Activated T-helper 1 cell treated with anti-CD3 and anti-CD28 coated beads, Interleukin-12 subunit alpha, Interleukin-12 subunit beta, Interleukin-2, Interleukin-4 antibody, amounts not matched to agents 30 ng/mL and 10 ng/mL and 1 ng/mL, durations not matched to agents 14 hours and 24 hours and 36 hours (primary cell): ENCODE results near the gene RAB4B. TPM values are rescaled to one million over a fixed set of nuclear protein-coding genes. Genes with fewer than 3 reads are reported as not detected.

ENCODE experiments used
- DNase-seq: peaks from one replicate; pipeline ENCODE4 v3.0.0; 2021; ENCODE audit warnings: low spot score
- H3K27ac Mint-ChIP-seq: one replicate; pipeline ENCODE4 v1.8.0; 2021; ENCODE audit warnings: mild to moderate bottlenecking, mixed read lengths
- H3K27me3 Mint-ChIP-seq: one replicate; pipeline ENCODE4 v1.8.0; 2022; ENCODE audit warnings: mild to moderate bottlenecking, moderate library complexity, mixed read lengths; ENCODE audit not compliant: insufficient read depth
- H3K36me3 Mint-ChIP-seq: one replicate; pipeline ENCODE4 v1.8.0; 2021; ENCODE audit warnings: low read depth, mixed read lengths
- H3K4me1 Mint-ChIP-seq: one replicate; pipeline ENCODE4 v1.8.0; 2021; ENCODE audit warnings: low read depth, mixed read lengths
- H3K4me3 Mint-ChIP-seq: one replicate; pipeline ENCODE4 v1.8.0; 2021; ENCODE audit warnings: mild to moderate bottlenecking, moderate library complexity, mixed read lengths
- H3K9me3 Mint-ChIP-seq: one replicate; pipeline ENCODE4 v1.8.0; 2021; ENCODE audit warnings: mixed read lengths
- intact Hi-C: fragments of 100-400 bp; cut with micrococcal nuclease; formaldehyde crosslinking; loops from one replicate; pipeline ENCODE4 v1.15.1; 2024
- total RNA-seq: library from RNA; stranded (reverse); gene quantifications from 2 replicates; pipeline ENCODE4 v1.2.3, GENCODE V29; 2022

RAB4B gene
- total RNA-seq, 1 donor from 2014 or later = 45.5 TPM

DNA sequence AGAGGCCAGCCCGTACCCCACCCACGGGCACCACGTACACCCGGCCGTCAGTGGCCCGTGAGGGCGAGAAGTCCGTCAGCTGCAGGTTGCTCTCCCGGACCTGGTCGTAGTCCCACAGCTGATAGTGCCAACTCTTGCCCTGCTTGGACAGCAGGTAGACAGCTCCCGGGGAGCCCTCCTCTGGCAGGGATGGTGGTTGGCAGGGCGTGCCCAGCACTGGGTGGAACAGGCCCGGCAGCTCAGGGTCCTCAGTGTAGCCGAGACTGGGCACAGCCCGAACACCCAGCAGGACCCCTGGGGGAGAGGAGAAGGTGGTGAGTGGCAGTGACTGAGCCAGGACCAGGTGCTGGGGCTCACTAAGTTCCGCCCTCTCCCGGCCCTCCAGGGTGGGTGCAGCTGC, 35.6 kb upstream of the RAB4B start:
- H3K27me3 Mint-ChIP-seq = no peaks in the 10 kb centered on the region
- H3K9me3 Mint-ChIP-seq = no peaks in the 10 kb centered on the region
- DNase-seq = no peak
- no peak overlapping the region for H3K27ac Mint-ChIP-seq
- H3K4me3 Mint-ChIP-seq = no peak overlapping the region
- intact Hi-C loops = no loop called here
- peaks cover 12% of the 10 kb centered on the region for H3K36me3 Mint-ChIP-seq
- peaks cover 10% of the 10 kb centered on the region for H3K4me1 Mint-ChIP-seq

DNA sequence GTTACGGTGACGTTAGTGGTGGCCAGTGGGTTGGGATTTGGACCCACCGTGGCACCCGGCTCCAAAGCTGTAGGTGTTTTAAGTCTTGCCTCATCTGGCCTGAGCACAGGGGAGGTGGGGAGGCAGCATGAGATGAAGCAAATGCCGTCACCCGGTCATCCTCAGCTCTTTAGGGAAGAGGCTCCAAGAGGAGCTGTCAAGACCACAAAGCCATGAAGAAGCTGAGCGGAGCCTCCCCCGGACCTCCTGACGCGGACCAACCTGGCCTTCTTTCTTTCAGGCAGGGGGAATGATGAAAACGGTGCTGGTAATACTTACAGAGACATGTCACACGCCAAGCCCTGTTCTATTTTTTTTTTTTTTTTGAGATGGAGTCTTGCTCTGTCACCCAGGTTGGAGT, 35.2 kb upstream of the RAB4B start:
- DNase-seq = no peak
- intact Hi-C loops = no loop called here
- Mint-ChIP-seq H3K4me3 (no peak overlapping the region), H3K27me3 (no peaks in the 10 kb centered on the region), H3K4me1 (peaks cover 10% of the 10 kb centered on the region), H3K9me3 (no peaks in the 10 kb centered on the region), H3K36me3 (peaks cover 10% of the 10 kb centered on the region), H3K27ac (no peak overlapping the region)

DNA sequence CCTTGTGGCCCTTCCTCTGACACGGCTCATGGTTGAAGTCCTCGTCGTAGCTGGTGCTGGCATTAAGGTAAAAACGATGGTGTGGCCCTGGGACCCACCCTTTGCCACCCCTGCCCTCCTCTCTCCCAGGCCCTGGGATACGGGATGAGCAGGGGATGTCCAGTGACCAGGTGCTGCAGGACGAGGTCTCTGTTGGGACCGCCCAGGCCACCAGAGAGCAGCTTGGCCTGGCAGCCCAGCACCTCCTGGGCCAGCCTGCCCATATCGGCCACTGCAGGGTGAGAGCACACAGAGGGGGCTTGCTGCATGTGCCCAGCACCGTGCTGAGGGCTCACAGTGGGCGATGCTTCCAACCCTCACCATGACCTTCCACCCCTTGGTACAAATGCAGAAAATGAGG, 34.1 kb upstream of the RAB4B start:
- Mint-ChIP-seq H3K27me3 (no peaks in the 10 kb centered on the region), H3K27ac (no peak overlapping the region), H3K36me3 (peaks cover 5% of the 10 kb centered on the region), H3K4me1 (peaks cover 6% of the 10 kb centered on the region), H3K4me3 (no peak overlapping the region), H3K9me3 (no peaks in the 10 kb centered on the region)
- no peak for DNase-seq
- intact Hi-C loops = no loop called here

DNA sequence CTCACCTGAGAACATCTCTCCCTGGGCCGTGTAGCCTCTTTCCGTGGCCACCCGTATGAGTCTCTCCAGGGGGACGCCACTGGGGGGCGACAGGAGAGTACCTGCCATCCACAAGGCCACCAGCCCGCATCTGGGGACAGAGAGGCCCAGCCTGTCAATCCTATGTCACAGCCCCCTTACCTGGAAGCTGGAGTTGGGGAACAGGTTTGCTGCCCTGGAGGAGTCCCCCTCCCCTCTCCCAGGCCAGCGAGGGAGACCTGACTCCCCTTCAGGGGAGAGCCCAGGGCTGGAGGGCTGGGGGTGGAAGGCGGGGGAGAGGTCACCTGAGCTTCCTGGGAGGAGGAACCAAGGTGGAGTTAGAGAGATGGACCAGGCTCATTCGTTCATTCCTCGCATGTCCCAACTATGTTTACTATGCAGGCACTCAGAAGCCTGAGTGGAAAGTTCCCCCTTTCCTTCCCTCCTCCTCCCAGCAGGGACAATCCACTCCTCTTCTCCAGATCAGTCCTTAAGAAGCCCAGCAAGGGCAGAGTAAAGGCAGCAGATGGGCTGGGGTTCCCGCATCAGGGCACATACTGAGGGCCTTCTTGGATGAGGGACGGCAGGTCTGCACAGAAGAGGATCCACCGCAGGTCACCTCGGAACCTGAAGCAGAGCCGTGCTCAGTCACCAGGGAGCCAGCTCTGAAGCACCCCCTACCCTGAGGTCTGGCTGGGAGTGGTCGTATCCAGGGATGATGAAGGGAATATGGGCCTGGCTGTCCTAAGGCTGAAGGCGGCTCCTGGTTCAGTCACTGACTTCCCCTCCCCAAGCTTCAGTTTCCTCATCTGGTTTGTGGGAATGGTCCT, 33.3 kb upstream of the RAB4B start:
- no peaks in the 10 kb centered on the region for H3K9me3 Mint-ChIP-seq
- intact Hi-C loops = no loop called here
- peaks cover 2% of the 10 kb centered on the region for H3K36me3 Mint-ChIP-seq
- peaks cover 5% of the 10 kb centered on the region for H3K4me1 Mint-ChIP-seq
- H3K27me3 Mint-ChIP-seq = no peaks in the 10 kb centered on the region
- no peak overlapping the region for H3K4me3 Mint-ChIP-seq
- DNase-seq = no peak
- H3K27ac Mint-ChIP-seq = no peak overlapping the region

DNA sequence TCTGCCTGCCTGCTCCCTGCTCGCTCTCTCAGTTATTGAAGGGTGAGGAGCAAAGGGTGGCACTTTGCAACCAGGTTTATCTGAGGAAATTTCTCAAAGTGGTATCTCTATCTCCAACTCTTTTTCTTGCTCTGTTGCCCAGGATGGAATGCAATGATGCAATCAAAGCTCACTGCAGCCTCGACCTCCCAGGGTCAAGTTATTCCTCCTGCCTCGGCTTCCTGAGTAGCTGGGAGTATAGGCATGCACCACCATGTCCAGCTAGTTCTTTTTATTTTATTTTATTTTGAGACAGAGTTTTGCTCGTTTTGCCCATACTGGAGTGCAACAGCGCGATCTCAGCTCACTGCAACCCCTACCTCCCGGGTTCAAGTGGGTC, 32.7 kb upstream of the RAB4B start:
- Mint-ChIP-seq H3K27ac (no peak overlapping the region), H3K4me1 (peaks cover 10% of the 10 kb centered on the region), H3K36me3 (peaks cover 2% of the 10 kb centered on the region), H3K27me3 (no peaks in the 10 kb centered on the region), H3K9me3 (no peaks in the 10 kb centered on the region), H3K4me3 (no peak overlapping the region)
- DNase-seq = no peak
- intact Hi-C loops = no loop called here

DNA sequence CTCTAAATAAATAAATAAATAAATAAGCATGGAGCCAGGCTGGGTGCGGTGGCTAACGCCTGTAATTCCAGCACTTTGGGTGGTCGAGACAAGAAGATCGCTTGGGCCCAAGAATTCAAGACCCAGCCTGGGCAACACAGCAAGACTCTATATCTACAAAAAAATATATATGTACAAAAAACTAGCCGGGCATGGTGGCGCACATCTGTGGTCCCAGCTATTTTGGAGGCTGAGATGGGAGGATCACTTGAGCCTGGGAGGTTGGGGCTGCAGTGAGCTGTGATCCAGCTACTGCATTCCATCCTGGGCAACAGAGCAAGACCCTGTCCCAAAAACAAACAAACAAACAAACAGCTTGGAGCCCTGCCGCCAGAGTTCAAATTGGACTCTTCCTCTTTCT, 30.5 kb upstream of the RAB4B start:
- H3K4me3 Mint-ChIP-seq = no peak overlapping the region
- H3K27ac Mint-ChIP-seq = no peak overlapping the region
- intact Hi-C loops = no loop called here
- H3K9me3 Mint-ChIP-seq = no peaks in the 10 kb centered on the region
- peaks cover 15% of the 10 kb centered on the region for H3K36me3 Mint-ChIP-seq
- DNase-seq = no peak
- H3K4me1 Mint-ChIP-seq = peaks cover 13% of the 10 kb centered on the region
- no peaks in the 10 kb centered on the region for H3K27me3 Mint-ChIP-seq

DNA sequence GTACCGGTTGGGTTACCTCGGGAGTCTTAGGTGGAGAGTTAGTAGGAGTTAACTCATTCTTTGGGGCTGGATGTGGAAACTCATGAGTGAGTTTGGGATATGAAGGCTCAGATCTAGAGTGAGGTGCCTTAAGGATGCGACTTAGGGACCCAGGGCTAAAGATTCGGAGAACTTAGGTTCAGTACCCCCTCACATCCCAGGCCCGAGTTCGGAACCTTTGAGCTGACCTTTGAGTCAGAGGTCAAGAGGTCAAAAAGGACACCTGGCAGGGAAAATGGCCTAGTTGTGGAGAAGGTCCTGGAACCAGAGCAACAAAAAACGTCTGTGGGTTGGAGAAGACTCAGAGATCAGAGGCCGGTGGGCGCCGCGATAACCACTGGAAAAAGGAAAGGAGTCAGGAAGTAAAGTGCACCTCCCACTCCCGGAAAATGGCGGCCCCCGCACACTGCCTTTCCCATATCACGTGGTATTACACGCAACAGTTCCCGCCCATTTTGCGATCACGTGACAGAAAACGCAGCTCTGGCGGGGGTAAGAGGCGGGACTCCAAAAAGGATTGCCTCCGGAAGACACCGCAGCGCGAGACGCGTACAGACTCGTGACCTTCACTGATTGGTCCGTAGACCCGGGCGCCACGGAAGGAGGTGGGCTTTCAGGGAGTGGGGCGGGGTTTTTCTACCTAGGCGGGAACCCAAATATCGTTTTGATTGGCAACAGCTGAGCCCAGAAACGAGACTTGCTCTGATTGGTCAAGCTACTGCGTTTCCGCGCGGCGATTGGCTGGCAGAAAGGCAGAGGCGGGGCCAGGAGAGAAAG, 27.8 kb upstream of the RAB4B start, which contains the start of gene ACTMAP:
Gene ACTMAP, minus strand, starts transcription at position 420 of the 816 bp plus-strand sequence. CDS start 674 bp downstream, outside the sequence.
- Mint-ChIP-seq H3K27ac (peak within 1 kb of the TSS; percentile 99), H3K4me3 (peak within 1 kb of the TSS; percentile 99), H3K36me3 (peaks cover 28% of the 10 kb centered on the region), H3K27me3 (no peaks in the 10 kb centered on the region), H3K9me3 (no peaks in the 10 kb centered on the region), H3K4me1 (peaks cover 27% of the 10 kb centered on the region)
- intact Hi-C loops = loop anchor here (1.0 to 10.0 kb wide), 10 partner anchors 27 to 513 kb away; partner anchors contain the start of genes AKT2, COQ8B and NUMBL
- DNase-seq = peak; percentile 100

DNA sequence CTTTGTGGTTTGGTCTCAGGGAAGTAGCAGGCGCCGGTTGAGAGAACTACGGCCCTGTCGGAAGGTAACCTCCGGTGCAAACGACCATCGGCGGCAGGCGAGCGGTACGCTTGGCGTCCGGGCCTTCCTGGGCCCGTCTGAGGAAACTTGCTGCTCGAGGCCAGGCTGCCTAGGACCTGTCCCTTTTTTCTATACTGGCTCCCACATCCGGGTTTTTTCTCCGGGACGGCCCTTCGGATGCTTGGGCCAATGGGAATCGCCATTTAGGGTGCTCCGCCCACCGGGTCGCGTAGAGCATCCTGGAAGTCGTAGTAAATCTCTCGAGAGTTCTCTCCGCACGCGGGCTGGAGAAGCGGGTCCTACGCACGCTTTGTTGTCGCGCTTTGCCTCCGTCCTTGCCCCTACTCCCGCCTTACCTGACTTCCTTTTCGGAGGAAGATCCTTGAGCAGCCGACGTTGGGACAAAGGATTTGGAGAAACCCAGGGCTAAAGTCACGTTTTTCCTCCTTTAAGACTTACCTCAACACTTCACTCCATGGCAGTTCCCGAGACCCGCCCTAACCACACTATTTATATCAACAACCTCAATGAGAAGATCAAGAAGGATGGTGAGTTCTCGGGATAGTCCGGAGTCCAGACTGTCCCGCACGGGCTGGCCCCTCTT, 27.0 kb upstream of the RAB4B start, which contains the start of gene SNRPA:
Gene SNRPA, plus strand, starts transcription at position 330 of the 664 bp plus-strand sequence. Its CDS starts 206 bp downstream, at position 536.
- Mint-ChIP-seq H3K27ac (peak within 1 kb of the TSS; percentile 99), H3K4me1 (peaks cover 34% of the 10 kb centered on the region), H3K27me3 (no peaks in the 10 kb centered on the region), H3K9me3 (no peaks in the 10 kb centered on the region), H3K4me3 (peak within 1 kb of the TSS; percentile 99), H3K36me3 (peaks cover 34% of the 10 kb centered on the region)
- peak; percentile 95 for DNase-seq
- intact Hi-C loops = loop anchor here (1.0 to 10.0 kb wide), 13 partner anchors 26 to 688 kb away; partner anchors contain the start of genes AKT2, COQ8B, DMAC2 and NUMBL

DNA sequence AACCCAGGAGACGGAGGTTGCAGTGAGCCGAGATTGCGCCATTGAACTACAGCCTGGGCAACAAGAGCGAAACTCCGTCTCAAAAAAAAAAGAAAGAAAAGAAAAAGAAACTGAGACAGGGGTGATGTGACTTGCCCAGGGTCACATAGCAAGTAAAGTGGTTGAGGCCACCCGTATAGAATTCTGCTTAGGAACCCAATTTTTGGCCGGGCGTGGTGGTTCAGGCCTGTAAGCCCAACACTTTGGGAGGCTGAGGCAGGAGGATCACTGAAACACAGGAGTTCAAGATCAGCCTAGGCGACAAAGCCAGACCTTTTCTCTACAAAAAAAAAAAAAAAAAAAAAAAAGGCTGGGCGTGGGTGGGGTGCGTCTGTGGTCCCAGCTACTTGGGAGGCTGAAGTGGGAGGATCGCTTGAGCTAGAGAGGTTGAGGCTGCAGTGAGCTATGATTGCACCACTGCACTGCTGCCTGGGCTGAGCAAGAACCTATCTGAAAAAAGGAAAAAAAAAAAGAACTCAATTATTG, 25.7 kb upstream of the RAB4B start:
- peak overlapping the region; percentile 99 for H3K4me3 Mint-ChIP-seq
- peak overlapping the region; percentile 99 for H3K27ac Mint-ChIP-seq
- no peaks in the 10 kb centered on the region for H3K27me3 Mint-ChIP-seq
- intact Hi-C loops = loop anchor here (10.0 kb wide), 1 partner anchor 468 kb away; the partner anchor contains the start of gene AKT2
- H3K36me3 Mint-ChIP-seq = peaks cover 46% of the 10 kb centered on the region
- H3K9me3 Mint-ChIP-seq = no peaks in the 10 kb centered on the region
- H3K4me1 Mint-ChIP-seq = peaks cover 47% of the 10 kb centered on the region
- no peak for DNase-seq

DNA sequence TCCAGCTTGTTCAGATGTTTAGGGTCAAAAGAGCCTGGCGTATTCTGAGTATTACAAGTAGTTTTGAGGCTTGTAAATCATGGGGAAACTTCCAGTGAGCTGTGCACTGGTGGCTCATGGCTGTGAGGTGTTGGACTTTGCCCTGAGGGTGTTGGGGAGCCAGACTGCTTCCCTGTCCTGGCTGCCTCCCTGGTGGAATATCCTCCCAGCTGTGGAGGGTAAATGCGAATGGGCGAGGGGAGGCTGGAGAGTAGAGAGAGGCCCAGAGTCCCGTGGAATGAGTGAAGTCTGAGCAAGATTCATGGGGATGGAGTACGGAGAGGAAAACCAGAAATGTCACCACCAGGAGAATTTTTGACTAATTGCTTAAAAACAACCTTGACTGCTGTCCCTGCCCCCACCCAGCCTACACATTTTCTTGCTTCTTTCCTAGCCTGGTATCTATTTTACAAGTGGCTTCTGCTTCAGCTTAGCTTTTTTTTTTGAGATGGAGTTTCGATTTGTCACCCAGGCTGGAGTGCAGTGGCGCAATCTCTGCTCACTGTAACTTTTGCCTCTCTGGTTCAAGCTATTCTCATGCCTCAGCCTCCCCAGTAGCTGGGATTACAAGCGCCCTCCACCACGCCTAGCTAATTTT, 23.3 kb upstream of the RAB4B start:
- intact Hi-C loops = loop anchor here (1.0 to 10.0 kb wide), 3 partner anchors 23 to 470 kb away; partner anchors contain the start of gene AKT2
- peaks cover 53% of the 10 kb centered on the region for H3K4me1 Mint-ChIP-seq
- peak overlapping the region; percentile 87 for H3K4me3 Mint-ChIP-seq
- no peak for DNase-seq
- H3K27ac Mint-ChIP-seq = peak overlapping the region; percentile 90
- H3K9me3 Mint-ChIP-seq = no peaks in the 10 kb centered on the region
- H3K36me3 Mint-ChIP-seq = peaks cover 58% of the 10 kb centered on the region
- H3K27me3 Mint-ChIP-seq = no peaks in the 10 kb centered on the region

DNA sequence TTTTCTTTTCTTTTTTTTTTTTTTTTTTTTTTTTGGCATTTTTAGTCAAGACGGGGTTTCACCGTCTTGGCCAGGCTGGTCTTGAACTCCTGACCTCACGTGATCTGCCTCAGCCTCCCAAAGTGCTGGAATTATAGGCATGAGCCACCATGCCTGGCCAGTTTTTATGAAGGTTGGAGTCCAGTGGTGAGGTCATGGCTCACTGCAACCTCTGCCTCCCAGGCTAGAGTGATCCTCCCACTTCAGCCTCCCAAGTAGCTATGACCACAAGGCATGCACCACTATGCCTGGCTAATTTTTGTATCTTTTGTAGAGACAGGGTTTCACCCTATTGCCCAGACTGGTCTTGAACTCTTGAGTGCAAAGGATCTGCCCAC, 22.8 kb upstream of the RAB4B start:
- intact Hi-C loops = loop anchor here (1.0 to 10.0 kb wide), 3 partner anchors 22 to 470 kb away; partner anchors contain the start of gene AKT2
- Mint-ChIP-seq H3K27ac (peak overlapping the region; percentile 85), H3K4me3 (peak overlapping the region; percentile 65), H3K36me3 (peaks cover 62% of the 10 kb centered on the region), H3K27me3 (no peaks in the 10 kb centered on the region), H3K9me3 (no peaks in the 10 kb centered on the region), H3K4me1 (peaks cover 51% of the 10 kb centered on the region)
- no peak for DNase-seq

DNA sequence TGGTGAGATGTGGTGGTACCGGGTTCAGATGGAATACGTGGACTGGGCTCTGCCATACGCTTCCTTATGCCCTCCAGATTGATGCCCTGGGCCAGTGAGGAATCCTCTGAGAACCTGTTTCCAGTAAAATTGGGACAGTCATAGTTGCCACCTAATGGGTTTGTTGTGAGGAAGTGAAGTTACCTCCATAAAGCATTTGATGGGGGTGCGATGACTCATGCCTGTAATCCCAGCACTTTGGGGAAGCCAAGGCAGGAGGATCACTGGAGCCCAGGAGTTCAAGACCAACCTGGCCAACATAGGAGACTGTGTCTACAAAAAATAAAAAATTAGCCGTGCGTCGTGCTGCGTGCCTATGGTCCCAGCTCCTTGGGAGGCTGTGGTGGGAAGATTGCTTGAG, 22.3 kb upstream of the RAB4B start:
- Mint-ChIP-seq H3K4me1 (peaks cover 51% of the 10 kb centered on the region), H3K4me3 (peak overlapping the region; percentile 65), H3K9me3 (no peaks in the 10 kb centered on the region), H3K27me3 (no peaks in the 10 kb centered on the region), H3K27ac (peak overlapping the region; percentile 85), H3K36me3 (peaks cover 67% of the 10 kb centered on the region)
- no peak for DNase-seq
- intact Hi-C loops = loop anchor here (1.0 to 10.0 kb wide), 3 partner anchors 22 to 471 kb away; partner anchors contain the start of gene AKT2
